Body of pancreas (tissue), 4 donors: ENCODE results near the gene SPOCD1.

Experiments
- POLR2A ChIP-seq, 3 donors: fragments of 450-650 bp; IDR thresholded peaks; one replicate each; pipeline ENCODE4 v1.6.1; 2016; ENCODE audit warnings: antibody characterized with exemption in 3 of 3, mild to moderate bottlenecking in 2 of 3
- TF ChIP-seq, protein P1 (sequence below), 7 experiments: fragments of 450-650 bp in 4 of 7; fragments of 200-600 bp in 3 of 7; sonication (generic) in 3 of 7; IDR thresholded peaks; one replicate each; pipeline ENCODE4 v1.5.1; 2016 to 2019; ENCODE audit warnings: antibody characterized with exemption in 7 of 7

DNA sequence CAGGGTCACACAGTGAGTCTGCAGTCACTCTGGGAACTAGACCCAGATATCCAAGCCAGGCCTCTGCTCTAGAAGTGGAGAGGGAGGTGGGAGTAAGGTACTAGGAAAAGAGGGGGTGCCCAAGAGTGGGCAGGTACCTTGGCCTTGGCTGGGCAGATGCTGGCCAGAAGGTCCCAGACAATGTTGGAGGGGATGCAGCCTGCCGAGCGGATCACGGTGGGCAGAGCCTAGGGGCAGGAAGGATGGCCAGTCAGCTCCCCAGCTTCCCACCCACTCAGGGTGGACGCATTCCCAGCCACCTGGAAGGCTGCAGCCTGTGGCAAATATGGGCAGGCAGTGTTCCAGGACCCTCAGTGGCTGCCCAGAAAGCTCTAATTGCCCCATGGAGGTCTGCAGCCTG is 23.3 kb downstream of the SPOCD1 start:
- TF ChIP-seq POLR2A (IDR thresholded peaks at IDR 0.05) = no peak
- TF ChIP-seq, protein P1, sequence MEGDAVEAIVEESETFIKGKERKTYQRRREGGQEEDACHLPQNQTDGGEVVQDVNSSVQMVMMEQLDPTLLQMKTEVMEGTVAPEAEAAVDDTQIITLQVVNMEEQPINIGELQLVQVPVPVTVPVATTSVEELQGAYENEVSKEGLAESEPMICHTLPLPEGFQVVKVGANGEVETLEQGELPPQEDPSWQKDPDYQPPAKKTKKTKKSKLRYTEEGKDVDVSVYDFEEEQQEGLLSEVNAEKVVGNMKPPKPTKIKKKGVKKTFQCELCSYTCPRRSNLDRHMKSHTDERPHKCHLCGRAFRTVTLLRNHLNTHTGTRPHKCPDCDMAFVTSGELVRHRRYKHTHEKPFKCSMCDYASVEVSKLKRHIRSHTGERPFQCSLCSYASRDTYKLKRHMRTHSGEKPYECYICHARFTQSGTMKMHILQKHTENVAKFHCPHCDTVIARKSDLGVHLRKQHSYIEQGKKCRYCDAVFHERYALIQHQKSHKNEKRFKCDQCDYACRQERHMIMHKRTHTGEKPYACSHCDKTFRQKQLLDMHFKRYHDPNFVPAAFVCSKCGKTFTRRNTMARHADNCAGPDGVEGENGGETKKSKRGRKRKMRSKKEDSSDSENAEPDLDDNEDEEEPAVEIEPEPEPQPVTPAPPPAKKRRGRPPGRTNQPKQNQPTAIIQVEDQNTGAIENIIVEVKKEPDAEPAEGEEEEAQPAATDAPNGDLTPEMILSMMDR (IDR thresholded peaks at IDR 0.05) = no peak
